ACHN (cell line): ENCODE results near the gene NOS2.
"Not testable (repeated sequence)": the region's sequence is repeated elsewhere in the genome, so short reads cannot be mapped to it uniquely, and the experiment has no call there.

Source experiments
- DNase-seq: peaks from one replicate; pipeline ENCODE4 v3.0.0-alpha.2; 2015
- in situ Hi-C: cut with HindIII; loops from 2 replicates; pipeline ENCODE4 v1.10.0; 2017; ENCODE audit warnings: low sequenced_read_pairs, low pct_ligation_motif_present, low pct_unique_long_range_greater_than_20kb

NOS2 gene

GRCh38 chr17:27746320-27746719 is 54.0 kb downstream of the NOS2 start:
- DNase-seq, in situ Hi-C loops: not testable (repeated sequence)

GRCh38 chr17:27745207-27745830 is 55.0 kb downstream of the NOS2 start:
- in situ Hi-C loops, DNase-seq: not testable (repeated sequence)

DNA sequence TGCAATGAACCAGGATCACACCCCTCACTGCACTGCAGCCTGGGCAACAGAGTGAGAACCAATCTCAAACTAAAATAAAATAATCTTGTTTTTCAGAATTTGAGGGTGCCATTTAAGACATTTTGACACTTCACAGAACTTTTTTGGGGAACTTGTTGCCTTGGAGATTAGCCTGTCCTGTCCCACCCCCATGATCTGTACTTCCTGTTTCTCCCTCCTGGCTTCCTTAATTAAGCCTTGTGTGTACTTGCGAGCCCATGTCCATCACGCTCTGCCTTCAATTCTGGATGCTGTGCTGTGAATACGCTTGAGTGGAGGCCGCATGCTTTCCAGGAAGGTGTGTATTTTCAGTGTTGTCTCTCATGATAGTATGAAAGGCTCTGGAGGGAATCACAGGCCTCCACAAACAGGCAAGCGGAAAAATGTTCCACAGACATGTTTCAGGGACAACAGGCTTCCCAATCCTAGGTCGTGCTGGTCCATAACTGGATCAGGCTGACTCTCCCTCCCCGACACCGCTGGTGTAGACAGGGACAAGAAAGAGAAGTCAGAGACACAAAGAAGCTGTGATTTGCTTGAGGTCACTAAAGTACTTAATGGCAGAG is 56.9 kb downstream of the NOS2 start:
- no peak for DNase-seq
- in situ Hi-C loops: no loop called here

- in situ Hi-C loops: no loop called here
- DNase-seq: no peak
Measured at GRCh38 chr17:27741971-27742575, 58.3 kb downstream of the NOS2 start.

DNA sequence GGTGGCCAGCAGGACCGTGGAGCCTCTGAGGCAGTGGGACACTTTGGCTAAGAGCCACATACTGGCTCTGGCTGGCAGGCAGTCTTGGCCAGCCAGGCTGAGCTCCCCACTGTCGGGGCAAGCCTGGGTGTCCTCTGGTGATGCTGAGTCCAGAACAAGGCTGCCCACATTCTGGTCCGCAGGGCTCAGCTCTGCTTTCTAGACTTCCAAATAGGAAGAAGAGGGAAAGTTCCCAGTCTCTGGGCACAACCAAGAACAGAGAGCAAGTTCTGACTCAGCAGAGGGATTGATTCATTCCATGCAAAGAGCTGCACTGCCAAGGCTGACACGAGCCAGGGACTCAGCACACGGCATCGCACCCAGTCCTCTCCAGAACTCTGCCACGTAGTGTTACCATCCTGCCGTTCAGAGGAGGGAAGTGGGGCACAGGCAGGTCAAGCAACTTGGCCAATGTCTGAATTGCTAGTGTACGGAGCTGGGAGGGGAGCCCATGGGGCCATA is 58.9 kb downstream of the NOS2 start:
- no peak for DNase-seq
- in situ Hi-C loops: no loop called here

- in situ Hi-C loops, DNase-seq: not testable (repeated sequence)
Measured at GRCh38 chr17:27740541-27740940, 59.8 kb downstream of the NOS2 start.

DNA sequence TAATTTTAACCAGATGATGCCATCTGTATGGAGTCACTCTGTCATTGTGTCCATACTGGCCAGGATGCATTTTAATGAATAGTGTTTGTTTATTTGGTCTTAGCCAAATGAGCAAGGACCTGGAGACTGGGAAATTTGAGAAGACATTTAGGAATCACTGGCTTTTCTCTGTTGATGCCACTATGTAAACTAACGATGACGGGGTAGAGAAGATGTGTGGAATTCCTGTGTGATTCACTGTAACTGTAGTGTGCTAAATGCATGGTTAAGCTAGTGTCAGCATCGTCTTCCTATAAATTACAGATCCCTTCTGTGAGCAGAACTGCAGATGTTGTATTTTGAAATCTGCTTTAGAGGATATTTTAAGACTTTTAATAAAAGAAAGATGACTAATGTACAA is 66.6 kb downstream of the NOS2 start:
- in situ Hi-C loops: no loop called here
- DNase-seq: no peak

- DNase-seq, in situ Hi-C loops: not testable (repeated sequence)
Measured at GRCh38 chr17:27732746-27733145, 67.6 kb downstream of the NOS2 start.

DNA sequence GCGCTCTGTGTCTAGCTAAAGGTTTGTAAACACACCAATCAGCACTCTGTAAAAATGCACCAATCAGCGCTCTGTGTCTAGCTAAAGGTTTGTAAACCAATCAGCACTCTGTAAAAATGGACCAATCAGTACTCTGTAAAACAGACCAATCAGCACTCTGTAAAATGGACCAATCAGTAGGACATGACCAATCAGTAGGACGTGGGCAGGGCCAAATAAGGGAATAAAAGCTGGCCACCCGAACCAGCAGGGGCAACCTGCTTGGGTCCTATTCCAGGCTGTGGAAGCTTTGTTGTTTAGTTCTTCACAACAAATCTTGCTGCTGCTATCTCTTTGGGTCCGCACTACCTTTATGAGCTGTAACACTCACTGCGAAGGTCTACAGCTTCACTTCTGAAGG is 74.3 kb downstream of the NOS2 start:
- DNase-seq, in situ Hi-C loops: not testable (repeated sequence)

GRCh38 chr17:27721797-27722196 is 78.5 kb downstream of the NOS2 start:
- in situ Hi-C loops: no loop called here
- no peak for DNase-seq
